ENCODE data around the gene TMBIM4.

- TF ChIP-seq NR2C2 (CRISPR knock-in tag; IDR thresholded peaks at IDR 0.05) (no peak), MXD4 (CRISPR knock-in tag; IDR thresholded peaks at IDR 0.05; ENCODE audit: borderline replicate concordance) (no peak), CTCF (IDR thresholded peaks at IDR 0.05) (no peak), FOXP1 (CRISPR knock-in tag; IDR thresholded peaks at IDR 0.05; ENCODE audit: borderline replicate concordance) (no peak), CBFB (CRISPR knock-in tag; IDR thresholded peaks at IDR 0.05; ENCODE audit: low read depth) (no peak), ARID4B (CRISPR knock-in tag; IDR thresholded peaks at IDR 0.05; ENCODE audit: borderline replicate concordance) (no peak), ZNF138 (CRISPR knock-in tag; conservative IDR thresholded peaks at IDR 0.05) (no peak), TCF7 (CRISPR knock-in tag; IDR thresholded peaks at IDR 0.05; ENCODE audit: low read depth) (no peak), IRF2 (CRISPR knock-in tag; IDR thresholded peaks at IDR 0.05; ENCODE audit: borderline replicate concordance, low read depth) (no peak), USF2 (CRISPR knock-in tag; IDR thresholded peaks at IDR 0.05) (no peak), CREB1 (CRISPR knock-in tag; IDR thresholded peaks at IDR 0.05) (no peak)
- TF ChIP-seq, protein P1, sequence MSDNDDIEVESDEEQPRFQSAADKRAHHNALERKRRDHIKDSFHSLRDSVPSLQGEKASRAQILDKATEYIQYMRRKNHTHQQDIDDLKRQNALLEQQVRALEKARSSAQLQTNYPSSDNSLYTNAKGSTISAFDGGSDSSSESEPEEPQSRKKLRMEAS (CRISPR knock-in tag; IDR thresholded peaks at IDR 0.05): no peak
- TF ChIP-seq, protein P2, sequence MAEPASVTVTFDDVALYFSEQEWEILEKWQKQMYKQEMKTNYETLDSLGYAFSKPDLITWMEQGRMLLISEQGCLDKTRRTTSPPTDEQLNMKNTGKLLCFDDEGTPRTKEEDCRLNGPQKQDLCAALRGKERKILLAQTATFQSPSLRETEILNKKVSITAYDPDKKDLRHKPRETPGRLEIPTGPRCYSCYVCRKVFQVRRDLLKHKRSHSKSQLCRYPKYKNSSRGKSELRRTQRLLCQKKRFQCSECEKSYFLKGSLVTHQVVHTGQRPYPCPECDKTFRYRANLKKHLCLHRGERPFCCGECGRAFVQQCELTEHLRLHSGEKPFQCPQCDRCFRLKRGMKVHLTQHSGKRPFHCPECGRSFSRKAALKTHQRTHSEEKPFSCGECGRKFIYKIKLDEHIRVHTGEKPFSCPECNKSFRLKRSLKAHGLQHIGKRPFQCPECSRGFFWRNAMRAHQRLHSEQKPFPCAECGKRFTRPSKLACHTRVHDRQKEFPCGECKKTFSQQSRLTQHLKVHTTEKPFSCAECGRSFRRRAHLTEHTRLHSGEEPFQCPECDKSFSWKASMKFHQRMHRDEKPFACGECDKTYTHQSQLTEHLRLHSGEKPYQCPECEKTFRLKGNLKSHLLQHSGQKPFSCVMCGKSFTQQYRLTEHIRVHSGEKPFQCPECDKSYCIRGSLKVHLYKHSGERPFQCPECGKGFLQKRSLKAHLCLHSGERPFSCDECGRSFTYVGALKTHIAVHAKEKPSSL (CRISPR knock-in tag; conservative IDR thresholded peaks at IDR 0.05): no peak
These were observed 810 bp upstream of the TMBIM4 start for GRCh38 chr12:66170606-66171005.
